Epidermal melanocyte (primary cell): ENCODE data around the gene ESR1.

ENCODE experiments used
- DNase-seq: peaks from one replicate; pipeline ENCODE4 v3.0.0; 2011; ENCODE audit warnings: low spot score; ENCODE audit not compliant: insufficient read length

The ESR1 gene

DNA sequence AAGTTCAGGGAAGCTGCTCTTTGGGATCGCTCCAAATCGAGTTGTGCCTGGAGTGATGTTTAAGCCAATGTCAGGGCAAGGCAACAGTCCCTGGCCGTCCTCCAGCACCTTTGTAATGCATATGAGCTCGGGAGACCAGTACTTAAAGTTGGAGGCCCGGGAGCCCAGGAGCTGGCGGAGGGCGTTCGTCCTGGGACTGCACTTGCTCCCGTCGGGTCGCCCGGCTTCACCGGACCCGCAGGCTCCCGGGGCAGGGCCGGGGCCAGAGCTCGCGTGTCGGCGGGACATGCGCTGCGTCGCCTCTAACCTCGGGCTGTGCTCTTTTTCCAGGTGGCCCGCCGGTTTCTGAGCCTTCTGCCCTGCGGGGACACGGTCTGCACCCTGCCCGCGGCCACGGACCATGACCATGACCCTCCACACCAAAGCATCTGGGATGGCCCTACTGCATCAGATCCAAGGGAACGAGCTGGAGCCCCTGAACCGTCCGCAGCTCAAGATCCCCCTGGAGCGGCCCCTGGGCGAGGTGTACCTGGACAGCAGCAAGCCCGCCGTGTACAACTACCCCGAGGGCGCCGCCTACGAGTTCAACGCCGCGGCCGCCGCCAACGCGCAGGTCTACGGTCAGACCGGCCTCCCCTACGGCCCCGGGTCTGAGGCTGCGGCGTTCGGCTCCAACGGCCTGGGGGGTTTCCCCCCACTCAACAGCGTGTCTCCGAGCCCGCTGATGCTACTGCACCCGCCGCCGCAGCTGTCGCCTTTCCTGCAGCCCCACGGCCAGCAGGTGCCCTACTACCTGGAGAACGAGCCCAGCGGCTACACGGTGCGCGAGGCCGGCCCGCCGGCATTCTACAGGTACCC is at the start of gene ESR1:
Gene ESR1, plus strand, starts transcription at position 170 of the 858 bp plus-strand sequence. Its CDS starts 231 bp downstream, at position 401.
- no peak for DNase-seq

DNA sequence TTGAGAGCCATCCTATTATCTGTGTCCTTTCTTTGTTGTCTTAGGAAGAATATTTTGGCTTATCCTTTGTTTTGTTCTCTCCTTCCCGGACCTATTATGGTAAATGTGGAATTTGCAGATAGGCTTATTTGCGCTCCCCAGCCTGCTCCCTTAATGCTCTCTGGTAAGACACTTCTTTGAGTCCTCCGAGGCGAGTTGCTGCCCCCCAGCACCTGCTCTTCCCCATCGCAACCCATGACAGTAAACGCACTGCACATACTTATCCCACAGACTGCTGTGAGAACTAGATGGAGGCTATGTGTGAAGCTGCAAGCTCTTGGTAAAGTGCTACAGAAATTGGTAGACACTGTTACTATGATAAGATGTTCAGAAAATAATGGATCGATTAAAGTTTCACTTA is 47.0 kb upstream of the ESR1 start:
- DNase-seq = no peak

GRCh38 chr6:151761851-151762250 is 45.6 kb upstream of the ESR1 start:
- no peak for DNase-seq

DNA sequence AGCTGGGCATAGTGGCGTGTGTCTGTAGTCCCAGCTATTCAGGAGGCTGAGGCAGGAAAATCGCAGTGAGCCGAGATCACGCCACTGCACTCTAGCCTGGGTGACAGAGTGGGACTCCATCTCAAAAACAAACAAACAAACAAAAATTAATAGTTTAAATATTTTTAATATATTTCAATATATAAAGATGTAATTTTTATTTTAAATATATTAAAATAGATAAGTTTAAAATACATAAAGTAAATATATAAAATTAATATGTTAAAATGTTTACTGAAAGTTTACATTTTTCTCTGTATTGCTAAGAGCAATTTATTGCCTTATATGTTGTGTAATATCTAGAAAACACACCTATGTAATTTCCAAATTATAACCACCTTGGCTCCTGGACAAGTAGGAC is 44.7 kb upstream of the ESR1 start:
- no peak for DNase-seq

GRCh38 chr6:151763303-151763702 is 44.2 kb upstream of the ESR1 start:
- no peak for DNase-seq

DNA sequence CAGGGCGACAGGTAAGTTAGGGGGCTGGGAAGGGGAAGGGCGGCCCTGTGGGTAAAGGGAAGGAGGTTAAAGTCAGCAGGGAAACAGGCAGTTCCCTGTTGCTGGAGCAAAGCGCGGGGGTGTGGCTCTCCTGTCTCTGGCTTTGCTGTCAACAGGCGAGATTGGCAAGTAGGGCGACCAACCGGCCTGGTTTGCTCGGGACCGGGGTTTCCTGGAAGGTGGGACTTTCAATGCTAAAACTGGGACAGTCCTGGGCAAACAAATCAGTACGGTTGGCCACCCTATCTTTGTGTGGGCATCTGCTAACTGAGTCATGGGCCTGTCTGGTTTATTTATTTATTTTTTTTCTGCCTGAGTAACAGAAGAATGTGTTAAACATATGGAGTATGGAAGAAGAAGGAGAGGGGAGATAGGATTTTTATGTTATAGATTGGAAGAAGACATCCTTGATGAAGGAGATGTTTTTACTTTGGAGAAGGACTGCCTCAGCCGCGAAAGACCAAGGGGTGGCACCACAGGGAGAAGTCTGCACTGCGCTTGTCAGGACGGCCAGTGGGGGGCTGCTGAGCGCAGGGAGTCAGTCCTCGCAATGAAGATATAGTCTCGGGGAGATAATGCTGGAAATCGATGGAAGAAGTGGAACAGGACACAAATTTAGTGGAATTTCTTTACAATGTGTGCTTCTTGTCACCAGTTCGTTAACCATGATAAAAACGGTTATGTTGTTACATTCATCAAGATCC is 43.4 kb upstream of the ESR1 start:
- peak; percentile 55 for DNase-seq

DNA sequence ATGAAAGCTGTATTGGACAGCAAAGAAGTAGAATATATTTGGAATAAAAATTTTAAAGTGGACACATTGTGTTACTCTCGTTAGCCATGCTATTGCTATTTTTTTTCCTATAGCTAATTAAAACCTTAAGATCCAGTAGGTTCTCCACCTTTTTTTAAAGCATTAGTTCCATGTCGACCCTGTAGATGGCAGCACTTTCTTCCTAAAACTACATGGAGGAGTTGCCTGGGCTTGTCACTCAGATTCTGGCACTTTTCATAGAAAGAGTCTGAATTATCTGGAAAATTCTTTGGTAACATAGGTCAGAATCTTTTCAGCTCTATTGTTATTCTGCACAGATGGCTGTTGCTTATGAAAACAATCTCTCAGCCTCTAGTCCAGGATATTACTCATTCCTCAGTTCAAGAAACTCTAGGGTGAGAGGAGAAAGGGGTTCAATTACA is 42.0 kb upstream of the ESR1 start:
- peak; percentile 67 for DNase-seq

DNA sequence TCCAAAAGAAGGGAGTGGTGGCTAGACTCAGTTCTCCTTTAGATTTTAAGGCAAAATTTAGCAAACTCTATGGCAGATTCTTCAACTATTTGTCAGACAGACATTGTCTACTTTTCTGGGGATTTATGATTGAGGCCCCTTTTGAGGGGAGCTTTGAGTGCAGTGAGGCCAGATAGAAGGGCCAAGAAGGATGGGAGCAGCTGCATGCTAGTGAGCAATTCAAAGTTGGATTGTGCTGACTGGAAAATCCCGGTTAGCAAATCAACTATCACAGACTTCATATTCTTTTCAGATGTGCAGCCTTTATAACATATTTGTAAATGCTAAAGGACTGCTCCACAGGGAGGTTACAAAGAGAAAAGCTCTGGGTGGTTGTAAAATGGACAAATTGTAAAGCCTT is 35.0 kb upstream of the ESR1 start:
- no peak for DNase-seq

DNA sequence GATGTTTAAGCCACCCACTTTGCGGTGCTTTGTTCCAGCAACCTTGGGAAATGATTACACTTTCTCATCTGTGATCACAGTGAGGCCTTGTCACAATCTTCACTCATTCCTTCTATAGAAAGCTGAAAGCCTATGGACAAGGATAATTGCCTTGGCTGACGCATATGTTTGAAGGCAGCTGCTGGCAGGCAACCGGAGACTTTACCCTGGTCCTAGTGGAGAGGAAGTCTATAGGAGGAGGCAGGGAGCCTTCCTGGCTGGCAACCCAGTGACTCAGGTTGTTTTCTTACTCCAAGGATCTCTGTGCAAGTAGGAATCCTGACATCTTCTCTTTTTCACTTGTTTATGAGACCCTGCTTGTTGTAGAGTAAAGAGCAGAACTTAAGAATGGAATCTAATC is 34.1 kb upstream of the ESR1 start:
- DNase-seq = no peak

DNA sequence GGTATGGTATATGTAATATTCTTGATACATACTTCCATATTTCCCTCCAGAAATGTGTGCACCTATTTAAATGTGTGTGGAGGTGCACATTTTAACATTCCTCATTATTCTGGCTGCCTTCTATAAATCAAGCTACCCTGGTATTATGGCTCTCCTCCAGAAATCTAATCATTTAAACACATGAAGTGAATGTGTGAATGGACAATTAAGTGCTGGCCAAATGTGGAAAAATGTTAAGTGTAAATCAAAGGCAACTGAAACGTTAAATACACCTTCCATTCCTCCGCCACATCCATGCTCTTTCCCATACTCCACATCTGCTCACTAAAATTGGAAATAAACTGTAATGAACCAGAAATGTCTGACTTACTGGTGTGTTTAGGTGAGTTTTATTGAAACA is 24.9 kb upstream of the ESR1 start:
- no peak for DNase-seq

- DNase-seq = no peak
These were observed 23.8 kb upstream of the ESR1 start for GRCh38 chr6:151783692-151784091.

GRCh38 chr6:151784441-151785214 is 22.9 kb upstream of the ESR1 start:
- no peak for DNase-seq

GRCh38 chr6:151796842-151797530 is 10.5 kb upstream of the ESR1 start:
- no peak for DNase-seq

- DNase-seq = no peak
These were observed 3.7 kb upstream of the ESR1 start for GRCh38 chr6:151803743-151804142.

DNA sequence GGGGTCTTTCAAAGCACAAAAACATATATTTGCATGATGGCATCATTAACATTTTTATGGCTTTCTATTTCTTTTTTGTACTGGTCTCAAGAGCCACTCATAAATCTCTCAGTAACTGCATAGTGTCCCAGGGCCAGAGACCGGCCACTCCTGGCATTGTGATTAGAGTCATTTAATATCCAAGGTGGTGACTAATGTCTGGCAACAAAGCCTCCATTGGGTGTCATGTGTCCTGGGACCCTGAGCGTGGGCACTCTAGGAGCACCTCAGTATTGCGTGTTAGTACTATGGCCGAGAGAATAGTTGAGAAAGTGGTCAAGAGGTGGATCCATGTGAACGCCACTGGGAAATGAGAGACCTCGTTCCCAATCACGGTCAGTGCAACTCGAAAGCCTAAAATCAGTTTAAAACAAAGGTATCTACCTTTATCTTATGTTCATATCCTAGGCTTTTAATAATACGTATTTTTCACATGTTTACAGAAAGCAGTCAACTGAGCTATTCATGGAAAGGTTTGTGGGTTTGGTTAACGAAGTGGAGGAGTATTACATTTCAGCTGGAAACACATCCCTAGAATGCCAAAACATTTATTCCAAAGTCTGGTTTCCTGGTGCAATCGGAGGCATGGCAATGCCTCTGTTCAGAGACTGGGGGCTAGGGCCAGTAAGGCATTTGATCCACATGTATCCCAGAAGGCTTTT is 2.7 kb upstream of the ESR1 start:
- no peak for DNase-seq

DNA sequence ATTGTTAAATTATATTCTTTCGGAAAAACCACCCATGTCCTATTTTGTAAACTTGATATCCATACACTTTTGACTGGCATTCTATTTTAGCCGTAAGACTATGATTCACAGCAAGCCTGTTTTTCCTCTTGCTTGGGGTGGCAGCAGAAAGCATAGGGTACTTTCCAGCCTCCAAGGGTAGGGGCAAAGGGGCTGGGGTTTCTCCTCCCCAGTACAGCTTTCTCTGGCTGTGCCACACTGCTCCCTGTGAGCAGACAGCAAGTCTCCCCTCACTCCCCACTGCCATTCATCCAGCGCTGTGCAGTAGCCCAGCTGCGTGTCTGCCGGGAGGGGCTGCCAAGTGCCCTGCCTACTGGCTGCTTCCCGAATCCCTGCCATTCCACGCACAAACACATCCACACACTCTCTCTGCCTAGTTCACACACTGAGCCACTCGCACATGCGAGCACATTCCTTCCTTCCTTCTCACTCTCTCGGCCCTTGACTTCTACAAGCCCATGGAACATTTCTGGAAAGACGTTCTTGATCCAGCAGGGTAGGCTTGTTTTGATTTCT is 2.1 kb upstream of the ESR1 start:
- DNase-seq = no peak

DNA sequence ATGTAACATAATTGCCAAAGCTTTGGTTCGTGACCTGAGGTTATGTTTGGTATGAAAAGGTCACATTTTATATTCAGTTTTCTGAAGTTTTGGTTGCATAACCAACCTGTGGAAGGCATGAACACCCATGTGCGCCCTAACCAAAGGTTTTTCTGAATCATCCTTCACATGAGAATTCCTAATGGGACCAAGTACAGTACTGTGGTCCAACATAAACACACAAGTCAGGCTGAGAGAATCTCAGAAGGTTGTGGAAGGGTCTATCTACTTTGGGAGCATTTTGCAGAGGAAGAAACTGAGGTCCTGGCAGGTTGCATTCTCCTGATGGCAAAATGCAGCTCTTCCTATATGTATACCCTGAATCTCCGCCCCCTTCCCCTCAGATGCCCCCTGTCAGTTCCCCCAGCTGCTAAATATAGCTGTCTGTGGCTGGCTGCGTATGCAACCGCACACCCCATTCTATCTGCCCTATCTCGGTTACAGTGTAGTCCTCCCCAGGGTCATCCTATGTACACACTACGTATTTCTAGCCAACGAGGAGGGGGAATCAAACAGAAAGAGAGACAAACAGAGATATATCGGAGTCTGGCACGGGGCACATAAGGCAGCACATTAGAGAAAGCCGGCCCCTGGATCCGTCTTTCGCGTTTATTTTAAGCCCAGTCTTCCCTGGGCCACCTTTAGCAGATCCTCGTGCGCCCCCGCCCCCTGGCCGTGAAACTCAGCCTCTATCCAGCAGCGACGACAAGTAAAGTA is 547 bp upstream of the ESR1 start:
- DNase-seq = peak; percentile 24

DNA sequence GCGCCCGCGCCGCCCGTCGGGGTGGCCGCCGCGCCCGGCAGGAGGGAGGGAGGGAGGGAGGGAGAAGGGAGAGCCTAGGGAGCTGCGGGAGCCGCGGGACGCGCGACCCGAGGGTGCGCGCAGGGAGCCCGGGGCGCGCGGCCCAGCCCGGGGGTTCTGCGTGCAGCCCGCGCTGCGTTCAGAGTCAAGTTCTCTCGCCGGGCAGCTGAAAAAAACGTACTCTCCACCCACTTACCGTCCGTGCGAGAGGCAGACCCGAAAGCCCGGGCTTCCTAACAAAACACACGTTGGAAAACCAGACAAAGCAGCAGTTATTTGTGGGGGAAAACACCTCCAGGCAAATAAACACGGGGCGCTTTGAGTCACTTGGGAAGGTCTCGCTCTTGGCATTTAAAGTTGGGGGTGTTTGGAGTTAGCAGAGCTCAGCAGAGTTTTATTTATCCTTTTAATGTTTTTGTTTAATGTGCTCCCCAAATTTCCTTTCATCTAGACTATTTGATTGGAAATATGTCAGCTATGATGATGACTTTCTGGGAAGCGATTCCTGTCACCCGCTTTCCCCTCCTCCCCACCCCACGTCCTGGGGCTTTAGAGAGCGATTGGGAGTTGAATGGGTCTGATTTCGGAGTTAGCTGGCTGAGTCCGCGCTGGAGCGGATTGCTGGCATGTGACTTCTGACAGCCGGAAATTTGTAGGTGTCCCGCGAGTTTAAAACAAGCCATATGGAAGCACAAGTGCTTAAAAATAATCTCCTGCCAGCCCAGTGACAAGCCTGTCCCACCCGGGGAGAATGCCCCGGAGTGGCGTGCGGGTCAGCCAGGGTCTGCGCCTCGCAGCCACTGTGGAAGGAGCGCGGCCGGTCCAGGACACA is 1.1 kb downstream of the ESR1 start:
- DNase-seq = no peak

- DNase-seq = no peak
These were observed 3.6 kb downstream of the ESR1 start for GRCh38 chr6:151811081-151811480.
